IMR-90 (cell line): ENCODE results near the gene TOP2B. TPM values are rescaled to one million over a fixed set of nuclear protein-coding genes. Genes with fewer than 3 reads are reported as not detected.

Experiments
- ATAC-seq: fragments of 200-7000 bp; cut with Tn5 transposase; 2 replicates; pipeline ENCODE4 v1.9.1; 2020; ENCODE audit warnings: low read depth, mild to moderate bottlenecking, moderate library complexity
- BruUV-seq: library from RNA; stranded (reverse); fragments of 400-500 nt; replicated peaks from 2 replicates; lab custom pipeline; 2021; lab: Mats Ljungman, UMichigan
- CTCF ChIA-PET: fragments of 300-600 bp; formaldehyde crosslinking; extraction: SDS; loops from one replicate; lab custom pipeline; 2021; ENCODE audit warnings: antibody characterized with exemption; lab: Yijun Ruan, JAX
- POLR2A ChIA-PET: fragments of 300-600 bp; sonication (Branson Sonifier 250); formaldehyde crosslinking; loops from one replicate; lab custom pipeline; 2022; ENCODE audit warnings: antibody characterized with exemption; ENCODE audit not compliant: unreplicated experiment; lab: Charles Lee
- DNase-seq: peaks from one replicate; pipeline ENCODE4 v3.0.0; 2013
- H2AFZ ChIP-seq: replicated peaks from 2 replicates; pipeline ENCODE3; 2013; ENCODE audit warnings: low read length, mild to moderate bottlenecking; ENCODE audit not compliant: poor library complexity
- H2AK5ac ChIP-seq: 2 replicates; pipeline ENCODE4 v1.6.1; 2013; ENCODE audit warnings: low read depth, low read length, inconsistent platforms
- H2AK9ac ChIP-seq: replicated peaks from 2 replicates; pipeline ENCODE3; 2013; ENCODE audit warnings: mild to moderate bottlenecking, low read depth, low read length, moderate library complexity; ENCODE audit not compliant: poor library complexity
- H2BK120ac ChIP-seq: 2 replicates; pipeline ENCODE4 v1.6.1; 2013; ENCODE audit warnings: low read depth, low read length, inconsistent platforms
- H2BK15ac ChIP-seq: 3 replicates; pipeline ENCODE4 v1.6.1; 2013; ENCODE audit warnings: low read depth, low read length, inconsistent platforms
- H2BK20ac ChIP-seq: 2 replicates; pipeline ENCODE4 v1.6.1; 2013; ENCODE audit warnings: low read depth, mild to moderate bottlenecking, inconsistent platforms, low read length, moderate library complexity
- H2BK5ac ChIP-seq: 2 replicates; pipeline ENCODE4 v1.6.1; 2013; ENCODE audit warnings: mild to moderate bottlenecking, low read depth, low read length, inconsistent platforms; ENCODE audit not compliant: poor library complexity, severe bottlenecking
- H3K14ac ChIP-seq: replicated peaks from 2 replicates; pipeline ENCODE4 v1.6.1; 2013; ENCODE audit warnings: low read depth, low read length, inconsistent platforms
- H3K18ac ChIP-seq: 2 replicates; pipeline ENCODE4 v1.6.1; 2013; ENCODE audit warnings: low read depth, low read length, control low read depth
- H3K23ac ChIP-seq: 2 replicates; pipeline ENCODE4 v1.6.1; 2013; ENCODE audit warnings: low read depth, low read length, inconsistent platforms
- H3K27ac ChIP-seq: 2 replicates; pipeline ENCODE4 v1.5.1; 2013; ENCODE audit warnings: mild to moderate bottlenecking, control low read depth, low read length; ENCODE audit not compliant: insufficient read depth
- H3K27me3 ChIP-seq: 2 replicates; pipeline ENCODE4 v1.6.1; 2013; ENCODE audit warnings: low read length; ENCODE audit not compliant: control insufficient read depth, insufficient read depth
- H3K36me3 ChIP-seq: 2 replicates; pipeline ENCODE4 v1.6.1; 2013; ENCODE audit warnings: low read length, mixed read lengths; ENCODE audit not compliant: control insufficient read depth, insufficient read depth
- H3K4ac ChIP-seq: 2 replicates; pipeline ENCODE4 v1.6.1; 2013; ENCODE audit warnings: low read depth, low read length, inconsistent platforms
- H3K4me1 ChIP-seq: 2 replicates; pipeline ENCODE4 v1.6.1; 2013; ENCODE audit warnings: low read length, mixed read lengths; ENCODE audit not compliant: control insufficient read depth, insufficient read depth
- H3K4me2 ChIP-seq: 2 replicates; pipeline ENCODE4 v1.6.1; 2013; ENCODE audit warnings: low read depth, mild to moderate bottlenecking, control low read depth, low read length, moderate library complexity
- H3K4me3 ChIP-seq: 2 replicates; pipeline ENCODE4 v1.5.1; 2013; ENCODE audit warnings: low read depth, mild to moderate bottlenecking, control low read depth, low read length, moderate library complexity; ENCODE audit not compliant: insufficient read depth
- H3K56ac ChIP-seq: 2 replicates; pipeline ENCODE4 v1.6.1; 2013; ENCODE audit warnings: low read length, inconsistent platforms; ENCODE audit not compliant: insufficient read depth; ENCODE audit errors: extremely low read depth
- H3K79me1 ChIP-seq, 2 experiments: 2 replicates each; pipeline ENCODE4 v1.6.1; 2013; ENCODE audit warnings: low read length in 2 of 2, inconsistent platforms in 1 of 2, low read depth in 1 of 2
- H3K9ac ChIP-seq: 2 replicates; pipeline ENCODE4 v1.6.1; 2013; ENCODE audit warnings: low read depth, low read length, control low read depth
- H3K9me1 ChIP-seq: 2 replicates; pipeline ENCODE4 v1.6.1; 2013; ENCODE audit warnings: low read length, inconsistent platforms; ENCODE audit not compliant: insufficient read depth
- H3K9me3 ChIP-seq: 2 replicates; pipeline ENCODE4 v1.6.1; 2013; ENCODE audit warnings: low read length; ENCODE audit not compliant: control insufficient read depth, insufficient read depth
- H4K20me1 ChIP-seq: 2 replicates; pipeline ENCODE4 v1.6.1; 2013; ENCODE audit warnings: low read length, inconsistent platforms; ENCODE audit not compliant: insufficient read depth
- H4K5ac ChIP-seq: 2 replicates; pipeline ENCODE4 v1.6.1; 2013; ENCODE audit warnings: mild to moderate bottlenecking, low read depth, low read length, control low read depth
- H4K8ac ChIP-seq, 2 experiments: 2 replicates each; pipeline ENCODE4 v1.6.1; 2013; ENCODE audit warnings: low read depth in 2 of 2, low read length in 2 of 2, control low read depth in 1 of 2, inconsistent platforms in 1 of 2
- H4K91ac ChIP-seq: 2 replicates; pipeline ENCODE4 v1.6.1; 2013; ENCODE audit warnings: low read depth, low read length, inconsistent platforms; ENCODE audit not compliant: insufficient read depth
- RAD21 ChIP-seq: IDR thresholded peaks from 2 replicates; pipeline ENCODE4 v1.6.1; 2012; ENCODE audit warnings: low read length, improper control_type of control experiment
- WGBS, 2 experiments: methylation state at CpG; one replicate each; pipeline versions ENCODE4 v1.1.5 to v1.1.7; 2013; ENCODE audit warnings: missing lambda C conversion rate in 2 of 2; ENCODE audit not compliant: insufficient read length in 1 of 2; ENCODE audit errors: extremely low coverage in 2 of 2; 5-methylcytosine and 5-hydroxymethylcytosine counted together
- dilution Hi-C: fragments of 300-500 bp; cut with HindIII; formaldehyde crosslinking; loops from one replicate; pipeline ENCODE4 v1.14.3; 2018; ENCODE audit warnings: low sequenced_read_pairs; ENCODE audit not compliant: unreplicated experiment
- in situ Hi-C: fragments of 300-500 bp; cut with MboI; formaldehyde crosslinking; loops from 3 replicates; pipeline ENCODE4 v1.14.3; 2019; ENCODE audit warnings: low sequenced_read_pairs, inconsistent platforms, mixed read lengths
- intact Hi-C: fragments of 100-400 bp; cut with micrococcal nuclease; formaldehyde crosslinking; loops from 2 replicates; pipeline ENCODE4 v1.10.0; 2022
- polyA plus RNA-seq, 3 experiments: library from polyadenylated mRNA; depleted of rRNA; stranded (reverse); fragments of >200 nt; gene quantifications; 2 replicates each; pipeline ENCODE4 v1.2.3, GENCODE V29; 2012; ENCODE audit warnings: low replicate concordance in 1 of 3
- total RNA-seq: library from RNA; depleted of rRNA; stranded (reverse); fragments of >200 nt; gene quantifications from 2 replicates; pipeline ENCODE4 v1.2.3, GENCODE V29; 2012

Gene TOP2B
- total and polyA plus RNA-seq, 2 of the 4 experiments (the other 2 are of a cell fraction), result 45.5 to 53.4 TPM

- Histone ChIP-seq H3K4me3 (no peak overlapping the region), H3K23ac (no peak overlapping the region), H2AK9ac (no peak overlapping the region), H4K8ac (no peak overlapping the region), H4K5ac (no peak overlapping the region), H3K4me2 (no peak overlapping the region), H2BK120ac (no peak overlapping the region), H3K14ac (no peak overlapping the region), H3K79me1 (peaks cover 0 to 4% of the 10 kb centered on the region in 2 experiments; a peak in 1 of 4 replicates), H3K9me1 (no peaks in the 10 kb centered on the region), H3K4me1 (no peaks in the 10 kb centered on the region), H3K9me3 (no peaks in the 10 kb centered on the region), H4K91ac (no peak overlapping the region), H3K56ac (no peak overlapping the region), H2BK20ac (no peak overlapping the region), H3K36me3 (peaks cover 19% of the 10 kb centered on the region; the same call in 1 of the 2 replicates), H2BK5ac (no peak overlapping the region), H3K18ac (no peak overlapping the region), H3K27ac (no peak overlapping the region), H3K4ac (no peak overlapping the region), H3K9ac (no peak overlapping the region), H3K27me3 (no peaks in the 10 kb centered on the region), H2BK15ac (no peak overlapping the region), H2AK5ac (no peak overlapping the region), H4K20me1 (no peaks in the 10 kb centered on the region), H2AFZ (no peak overlapping the region)
- dilution Hi-C loops, result no loop called here
- no peak for TF ChIP-seq RAD21
- in situ Hi-C loops, result no loop called here
- ATAC-seq, result no peak
- CTCF ChIA-PET, result interaction anchor here (0.6 kb wide), 1 partner anchor 858 kb away, joined by 6 read pairs; no protein-coding TSS in a partner anchor
- POLR2A ChIA-PET, result no interaction called here
- no TSS peak for BruUV-seq
- no peak for DNase-seq
- intact Hi-C loops, result no loop called here
- no CpG with 5 or more reads among the region's 1 CpG for WGBS, 2 experiments
These were observed 54.5 kb downstream of the TOP2B start for GRCh38 chr3:25610167-25610566.
